Measurements from ENCODE around the gene DZIP1L. TPM values are rescaled to one million over a fixed set of nuclear protein-coding genes. Genes with fewer than 3 reads are reported as not detected.

Gene DZIP1L
- polyA plus RNA-seq, 4 donors: 0.27 to 1.6 (median 0.75) TPM

Other genes starting within 250 kb of the DZIP1L start
- 1 to 10 TPM in 1 of 4 donors, under 1 TPM in 3; 0.19 to 2.7 (median 0.36) TPM for gene CLDN18, start 105.4 kb downstream of the DZIP1L start, polyA plus RNA-seq
- under 1 TPM in 1 of 4 donors, not detected in 3; 0.03 TPM for gene A4GNT, start 16.8 kb upstream of the DZIP1L start, polyA plus RNA-seq
- gene DBR1, start 59.3 kb upstream of the DZIP1L start, polyA plus RNA-seq: 10 to 100 TPM in 1 of 4 donors, 1 to 10 TPM in 3; 4.9 to 12.8 (median 7.4) TPM
- gene ARMC8, start 71.7 kb upstream of the DZIP1L start, polyA plus RNA-seq: 10 to 100 TPM in 3 of 4 donors, 1 to 10 TPM in 1; 9.5 to 29.0 (median 11.8) TPM
- gene NME9, start 214.2 kb upstream of the DZIP1L start, polyA plus RNA-seq: under 1 TPM in 2 of 4 donors, not detected in 2; 0.13 to 0.84 TPM
- gene MRAS, start 233.0 kb upstream of the DZIP1L start, polyA plus RNA-seq: 10 to 100 TPM in 1 of 4 donors, 1 to 10 TPM in 2, under 1 TPM in 1; 0.45 to 10.1 (median 3.6) TPM

All from small intestine (tissue), 4 donors.